ENCODE measurements around the gene EOGT. TPM values are rescaled to one million over a fixed set of nuclear protein-coding genes. Genes with fewer than 3 reads are reported as not detected.

The EOGT gene
- total RNA-seq: 100 to 1,000 TPM in 1 of 4 donors, 10 to 100 TPM in 3; 75.0 to 135 (median 94.3) TPM

DNA sequence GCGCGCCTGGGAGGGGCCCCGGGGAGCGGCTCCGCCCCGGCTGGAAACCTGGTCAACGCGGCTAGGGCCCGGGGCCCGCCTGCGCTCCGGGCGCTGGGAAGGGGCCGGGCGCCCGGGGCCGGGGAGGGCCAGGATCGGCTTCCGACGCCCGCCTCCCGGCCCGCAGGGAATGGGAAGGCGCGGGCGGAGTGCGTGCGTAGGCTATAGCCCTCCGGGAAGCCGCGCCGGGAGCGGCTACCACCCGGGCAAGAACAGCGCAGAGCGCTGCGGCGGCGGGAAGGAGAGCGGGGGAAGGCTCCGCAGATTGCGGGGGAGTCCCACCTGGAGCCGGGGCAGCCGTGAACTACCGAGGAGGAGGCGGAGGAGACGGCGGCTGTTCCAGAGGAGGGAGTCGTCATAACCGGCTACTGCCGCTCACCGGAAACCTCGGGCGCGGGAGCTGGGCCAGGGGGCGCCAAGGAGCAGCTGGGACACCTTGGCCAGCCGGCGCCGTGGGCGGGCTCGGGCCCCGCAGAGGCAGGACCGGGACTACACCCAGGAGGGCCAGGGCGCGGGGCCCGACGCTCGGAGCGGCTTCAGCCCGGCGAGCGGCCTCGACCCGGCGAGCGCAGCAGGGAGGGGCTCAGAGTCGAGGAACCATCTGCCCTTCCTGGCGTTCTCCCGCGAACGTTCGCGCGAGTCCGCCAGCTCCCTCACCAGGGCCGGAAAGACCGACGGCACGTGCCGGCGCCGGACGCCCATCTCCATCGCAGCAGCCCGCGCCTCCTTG lies at the start of gene EOGT:
Gene EOGT (minus strand): TSS at position 432 of the 769 bp plus-strand sequence. CDS start 3,838 bp downstream, outside the sequence.
- H3K9me3 ChIP-seq: no peaks in the 10 kb centered on the region
- no peaks in the 10 kb centered on the region for H3K27me3 ChIP-seq
- H3K4me3 ChIP-seq: peak within 1 kb of the TSS; percentile 58 to 87
- H3K36me3 ChIP-seq: peaks cover 0 to 12% of the 10 kb centered on the region in 2 donors
- TF ChIP-seq, protein P1, sequence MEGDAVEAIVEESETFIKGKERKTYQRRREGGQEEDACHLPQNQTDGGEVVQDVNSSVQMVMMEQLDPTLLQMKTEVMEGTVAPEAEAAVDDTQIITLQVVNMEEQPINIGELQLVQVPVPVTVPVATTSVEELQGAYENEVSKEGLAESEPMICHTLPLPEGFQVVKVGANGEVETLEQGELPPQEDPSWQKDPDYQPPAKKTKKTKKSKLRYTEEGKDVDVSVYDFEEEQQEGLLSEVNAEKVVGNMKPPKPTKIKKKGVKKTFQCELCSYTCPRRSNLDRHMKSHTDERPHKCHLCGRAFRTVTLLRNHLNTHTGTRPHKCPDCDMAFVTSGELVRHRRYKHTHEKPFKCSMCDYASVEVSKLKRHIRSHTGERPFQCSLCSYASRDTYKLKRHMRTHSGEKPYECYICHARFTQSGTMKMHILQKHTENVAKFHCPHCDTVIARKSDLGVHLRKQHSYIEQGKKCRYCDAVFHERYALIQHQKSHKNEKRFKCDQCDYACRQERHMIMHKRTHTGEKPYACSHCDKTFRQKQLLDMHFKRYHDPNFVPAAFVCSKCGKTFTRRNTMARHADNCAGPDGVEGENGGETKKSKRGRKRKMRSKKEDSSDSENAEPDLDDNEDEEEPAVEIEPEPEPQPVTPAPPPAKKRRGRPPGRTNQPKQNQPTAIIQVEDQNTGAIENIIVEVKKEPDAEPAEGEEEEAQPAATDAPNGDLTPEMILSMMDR (IDR thresholded peaks at IDR 0.05): peak in 3 of 4 experiments; percentile 70 to 73 (median 72)
- TF ChIP-seq EP300 (IDR thresholded peaks at IDR 0.05) (no peak), POLR2AphosphoS5 (IDR thresholded peaks at IDR 0.05) (peak; percentile 83), POLR2A (IDR thresholded peaks at IDR 0.05) (peak; percentile 72 to 86)
- ATAC-seq: peak; percentile 90
- WGBS, 2 donors (ENCODE audit: low coverage in 1 of 2): 0% methylated on average over 5 of the region's 96 CpGs; no CpG with 5 or more reads in 1 of the 2 donors
- H3K27ac ChIP-seq: peak within 1 kb of the TSS; percentile 92 to 100 (median 96)
- peaks cover 6 to 61% (median 23%) of the 10 kb centered on the region in 3 donors for H3K4me1 ChIP-seq

DNA sequence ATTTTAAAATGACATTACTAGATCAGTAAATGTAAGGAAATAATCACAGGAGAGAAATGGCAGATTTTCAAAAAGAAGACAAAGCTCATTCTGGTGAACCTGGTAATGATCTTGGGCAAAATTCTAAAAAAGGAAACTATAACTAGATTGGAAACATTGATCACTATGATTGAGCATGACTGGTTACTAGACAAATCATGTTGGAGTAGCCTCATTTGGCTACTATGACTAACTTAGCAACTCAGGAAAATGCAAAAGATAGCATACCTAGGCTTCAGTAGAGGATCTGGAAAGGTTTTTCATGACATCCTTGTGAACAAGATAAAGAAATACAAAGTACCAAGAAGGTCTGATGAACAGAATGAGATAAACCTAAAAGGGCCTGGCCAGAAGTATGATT lies 46.2 kb upstream of the EOGT start:
- Histone ChIP-seq H3K4me1 (no peaks in the 10 kb centered on the region), H3K4me3 (no peak overlapping the region), H3K9me3 (no peaks in the 10 kb centered on the region), H3K36me3 (peaks cover 9 to 80% of the 10 kb centered on the region in 2 donors), H3K27me3 (no peaks in the 10 kb centered on the region), H3K27ac (no peak overlapping the region)
- TF ChIP-seq POLR2AphosphoS5 (IDR thresholded peaks at IDR 0.05) (no peak), POLR2A (IDR thresholded peaks at IDR 0.05) (no peak), EP300 (IDR thresholded peaks at IDR 0.05) (no peak)
- TF ChIP-seq, protein P1 (IDR thresholded peaks at IDR 0.05): no peak
- no peak for ATAC-seq

DNA sequence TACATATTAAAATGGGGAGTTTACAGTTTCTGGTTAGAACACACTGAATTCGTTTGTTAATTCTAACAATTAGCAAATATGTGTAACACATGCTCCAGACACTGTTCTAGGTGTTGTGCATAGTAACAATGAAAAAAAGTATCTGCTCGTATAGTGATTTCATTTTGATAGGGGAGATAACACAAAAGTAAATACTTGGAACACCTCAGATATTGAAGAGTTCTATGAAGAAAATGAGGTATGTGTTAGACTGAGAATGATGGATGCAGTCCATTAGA lies 45.4 kb upstream of the EOGT start:
- Histone ChIP-seq H3K27ac (no peak overlapping the region), H3K4me3 (no peak overlapping the region), H3K9me3 (no peaks in the 10 kb centered on the region), H3K4me1 (no peaks in the 10 kb centered on the region), H3K36me3 (peaks cover 9 to 83% of the 10 kb centered on the region in 2 donors), H3K27me3 (no peaks in the 10 kb centered on the region)
- ATAC-seq: no peak
- TF ChIP-seq POLR2A (IDR thresholded peaks at IDR 0.05) (no peak), POLR2AphosphoS5 (IDR thresholded peaks at IDR 0.05) (no peak), EP300 (IDR thresholded peaks at IDR 0.05) (no peak)
- TF ChIP-seq, protein P1 (IDR thresholded peaks at IDR 0.05): no peak
- 78 to 90% methylated on average over 2 of the region's 2 CpGs for WGBS, 2 donors (ENCODE audit: low coverage in 1 of 2)

DNA sequence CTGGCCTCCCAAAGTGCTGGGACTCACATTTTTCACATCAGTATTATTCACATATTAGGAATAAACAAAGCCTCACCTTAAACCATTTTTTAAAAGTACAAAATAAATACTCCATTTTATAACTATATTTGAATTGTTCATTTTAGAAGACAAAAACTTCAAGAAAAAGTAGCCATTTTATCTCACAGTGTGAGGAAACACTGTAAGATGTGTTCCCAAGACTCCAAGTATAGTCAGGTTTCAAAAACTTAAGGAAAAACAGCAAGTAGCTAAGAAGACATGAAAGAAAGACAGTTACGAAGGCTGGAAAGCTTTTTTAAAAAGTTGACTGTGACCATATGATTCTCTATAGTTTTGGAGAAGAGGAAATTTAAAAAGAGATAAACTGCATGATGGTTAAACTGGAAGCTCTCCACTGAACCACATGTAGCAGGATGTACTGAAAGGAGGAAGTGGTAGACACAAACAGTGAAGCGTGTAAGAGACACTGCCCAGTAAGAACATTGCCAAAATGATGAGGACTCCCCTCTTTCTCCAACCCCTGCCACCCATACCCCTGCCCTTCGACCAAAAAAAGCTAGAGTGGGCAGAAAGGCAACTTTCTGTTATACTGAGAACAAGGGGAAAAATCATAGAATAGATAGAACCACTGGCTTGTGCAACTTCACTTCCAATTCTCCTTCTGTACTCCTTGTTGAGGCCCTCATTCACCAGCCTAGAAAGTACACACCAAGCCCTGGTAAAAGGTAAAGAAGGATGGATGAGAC lies 44.9 kb upstream of the EOGT start:
- Histone ChIP-seq H3K27me3 (no peaks in the 10 kb centered on the region), H3K36me3 (peaks cover 9 to 83% of the 10 kb centered on the region in 2 donors), H3K27ac (no peak overlapping the region), H3K4me1 (no peaks in the 10 kb centered on the region), H3K9me3 (no peaks in the 10 kb centered on the region), H3K4me3 (no peak overlapping the region)
- TF ChIP-seq EP300 (IDR thresholded peaks at IDR 0.05) (no peak), POLR2A (IDR thresholded peaks at IDR 0.05) (no peak), POLR2AphosphoS5 (IDR thresholded peaks at IDR 0.05) (no peak)
- TF ChIP-seq, protein P1 (IDR thresholded peaks at IDR 0.05): no peak
- WGBS, 2 donors (ENCODE audit: low coverage in 1 of 2): 64 to 80% methylated on average over 2 to 3 of the region's 3 CpGs
- ATAC-seq: no peak
